GM12891 (cell line): ENCODE measurements around the gene TEPSIN.

ENCODE experiments used
- POLR2A ChIP-seq: IDR thresholded peaks from 2 replicates; pipeline ENCODE4 v1.6.1; 2011; ENCODE audit warnings: low read depth, low read length, control low read depth
- POLR2AphosphoS5 ChIP-seq: IDR thresholded peaks from 2 replicates; pipeline ENCODE4 v1.6.1; 2011; ENCODE audit warnings: low read depth, low read length, control low read depth
- SPI1 ChIP-seq: IDR thresholded peaks from 2 replicates; pipeline ENCODE4 v1.6.1; 2011; ENCODE audit warnings: low read depth, low read length, control low read depth

- TF ChIP-seq POLR2A = no peak
- peak; percentile 77 for TF ChIP-seq SPI1
- TF ChIP-seq POLR2AphosphoS5 = no peak
Measured at GRCh38 chr17:81228420-81228819, 10.4 kb downstream of the TEPSIN start.
